ENCODE measurements around the gene ESPNL.

The ESPNL gene

GRCh38 chr2:238140040-238140439 lies 39.9 kb downstream of the ESPNL start:
- DNase-seq (ENCODE audit: low read depth in 1 of 2, low spot score in 1 of 2), result no peak

GRCh38 chr2:238140721-238141540 lies 40.8 kb downstream of the ESPNL start:
- no peak for DNase-seq (ENCODE audit: low read depth in 1 of 2, low spot score in 1 of 2)

GRCh38 chr2:238141541-238142318 lies 41.6 kb downstream of the ESPNL start:
- DNase-seq (ENCODE audit: low read depth in 1 of 2, low spot score in 1 of 2), result no peak

- no peak for DNase-seq (ENCODE audit: low read depth in 1 of 2, low spot score in 1 of 2)
These were observed 42.5 kb downstream of the ESPNL start for GRCh38 chr2:238142382-238143205.

GRCh38 chr2:238143239-238143951 lies 43.3 kb downstream of the ESPNL start:
- no peak for DNase-seq (ENCODE audit: low read depth in 1 of 2, low spot score in 1 of 2)

- no peak for DNase-seq (ENCODE audit: low read depth in 1 of 2, low spot score in 1 of 2)
These were observed 44.1 kb downstream of the ESPNL start for GRCh38 chr2:238144262-238144661.

GRCh38 chr2:238145046-238145445 lies 44.9 kb downstream of the ESPNL start:
- DNase-seq (ENCODE audit: low read depth in 1 of 2, low spot score in 1 of 2), result no peak

- no peak for DNase-seq (ENCODE audit: low read depth in 1 of 2, low spot score in 1 of 2)
These were observed 45.7 kb downstream of the ESPNL start for GRCh38 chr2:238145851-238146250.

GRCh38 chr2:238146884-238147544 lies 46.9 kb downstream of the ESPNL start:
- no peak for DNase-seq (ENCODE audit: low read depth in 1 of 2, low spot score in 1 of 2)

- DNase-seq (ENCODE audit: low read depth in 1 of 2, low spot score in 1 of 2), result no peak
These were observed 48.8 kb downstream of the ESPNL start for GRCh38 chr2:238148981-238149380.

GRCh38 chr2:238149841-238150572 lies 49.9 kb downstream of the ESPNL start:
- DNase-seq (ENCODE audit: low read depth in 1 of 2, low spot score in 1 of 2), result no peak

- DNase-seq (ENCODE audit: low read depth in 1 of 2, low spot score in 1 of 2), result no peak
These were observed 50.5 kb downstream of the ESPNL start for GRCh38 chr2:238150686-238151085.

- no peak for DNase-seq (ENCODE audit: low read depth in 1 of 2, low spot score in 1 of 2)
These were observed 51.1 kb downstream of the ESPNL start for GRCh38 chr2:238151205-238151604.

- DNase-seq (ENCODE audit: low read depth in 1 of 2, low spot score in 1 of 2), result no peak
These were observed 51.6 kb downstream of the ESPNL start for GRCh38 chr2:238151628-238152235.

- no peak for DNase-seq (ENCODE audit: low read depth in 1 of 2, low spot score in 1 of 2)
These were observed 52.9 kb downstream of the ESPNL start for GRCh38 chr2:238152771-238153688.

GRCh38 chr2:238154570-238154969 lies 54.4 kb downstream of the ESPNL start:
- no peak for DNase-seq (ENCODE audit: low read depth in 1 of 2, low spot score in 1 of 2)

- no peak for DNase-seq (ENCODE audit: low read depth in 1 of 2, low spot score in 1 of 2)
These were observed 55.1 kb downstream of the ESPNL start for GRCh38 chr2:238155051-238155760.
